A673 (cell line): ENCODE results near the gene BEND6. TPM values are rescaled to one million over a fixed set of nuclear protein-coding genes. Genes with fewer than 3 reads are reported as not detected.

Source experiments
- Bru-seq: library from RNA; stranded (reverse); fragments of 400-500 nt; gene quantifications from one replicate; lab custom pipeline; 2021; lab: Mats Ljungman, UMichigan
- BruChase-seq, 2 experiments: library from RNA; stranded (reverse); fragments of 400-500 nt; gene quantifications; one replicate each; lab custom pipeline; 2021; lab: Mats Ljungman, UMichigan
- BruUV-seq: library from RNA; stranded (reverse); fragments of 400-500 nt; replicated peaks from 2 replicates; lab custom pipeline; 2021; lab: Mats Ljungman, UMichigan
- CTCF ChIA-PET: fragments of 300-600 bp; sonication (Branson Sonifier 250); formaldehyde crosslinking; loops from one replicate; lab custom pipeline; 2022; ENCODE audit warnings: antibody characterized with exemption; lab: Charles Lee
- POLR2A ChIA-PET: fragments of 300-600 bp; sonication (Branson Sonifier 250); formaldehyde crosslinking; loops from one replicate; lab custom pipeline; 2022; ENCODE audit warnings: antibody characterized with exemption; ENCODE audit not compliant: low non-redundant PET; lab: Charles Lee
- DNase-seq: peaks from one replicate; pipeline ENCODE4 v3.0.0-alpha.2; 2015; ENCODE audit warnings: low spot score
- H3K27ac ChIP-seq: fragments of 200-600 bp; sonication (generic); 2 replicates; pipeline ENCODE4 v1.5.1; 2016; ENCODE audit warnings: mixed run types, low read depth, mild to moderate bottlenecking, mixed read lengths, antibody characterized with exemption, low read length; ENCODE audit not compliant: poor library complexity, severe bottlenecking
- H3K27me3 ChIP-seq: fragments of 200-600 bp; sonication (generic); replicated peaks from 2 replicates; pipeline ENCODE4 v1.6.1; 2017; ENCODE audit warnings: mixed run types, low read depth, mild to moderate bottlenecking, mixed read lengths, antibody characterized with exemption, low read length; ENCODE audit not compliant: insufficient read depth, poor library complexity
- H3K36me3 ChIP-seq: fragments of 200-600 bp; sonication (generic); 2 replicates; pipeline ENCODE4 v1.6.1; 2016; ENCODE audit warnings: mixed run types, mild to moderate bottlenecking, mixed read lengths, antibody characterized with exemption, low read length; ENCODE audit not compliant: insufficient read depth, poor library complexity, severe bottlenecking
- H3K4me1 ChIP-seq: fragments of 200-600 bp; sonication (generic); 2 replicates; pipeline ENCODE4 v1.6.1; 2017; ENCODE audit warnings: mixed run types, mild to moderate bottlenecking, mixed read lengths, antibody characterized with exemption, low read length; ENCODE audit not compliant: insufficient read depth, poor library complexity, severe bottlenecking
- H3K4me3 ChIP-seq: fragments of 200-600 bp; sonication (generic); 2 replicates; pipeline ENCODE4 v1.5.1; 2016; ENCODE audit warnings: low read depth, mixed run types, mild to moderate bottlenecking, mixed read lengths, low read length; ENCODE audit not compliant: poor library complexity, severe bottlenecking
- H3K9me3 ChIP-seq: fragments of 200-600 bp; sonication (generic); 2 replicates; pipeline ENCODE4 v1.6.1; 2016; ENCODE audit warnings: mixed run types, low read depth, mild to moderate bottlenecking, mixed read lengths, antibody characterized with exemption, low read length; ENCODE audit not compliant: poor library complexity, severe bottlenecking
- EZH2 ChIP-seq: fragments of 200-600 bp; sonication (generic); IDR thresholded peaks from 2 replicates; pipeline ENCODE4 v1.6.1; 2017; ENCODE audit warnings: borderline replicate concordance, low read depth, mild to moderate bottlenecking, mixed read lengths, antibody characterized with exemption, low read length; ENCODE audit not compliant: poor library complexity, severe bottlenecking
- intact Hi-C: fragments of 100-400 bp; cut with micrococcal nuclease; formaldehyde crosslinking; loops from one replicate; pipeline ENCODE4 v1.10.0; 2022; ENCODE audit not compliant: unreplicated experiment
- long read RNA-seq: library from polyadenylated mRNA; stranded (forward); transcript quantifications from one replicate; pipeline ENCODE4 v2.0.0, GENCODE V29; 2022
- total RNA-seq: library from RNA; stranded (reverse); gene quantifications from 2 replicates; pipeline ENCODE4 v1.2.3, GENCODE V29; 2021
- TF ChIP-seq, protein P1 (sequence below): fragments of 300-800, 200-600 bp; sonication (generic); conservative IDR thresholded peaks from 2 replicates; pipeline ENCODE4 v1.5.1; 2017; ENCODE audit warnings: low read depth, mild to moderate bottlenecking, antibody characterized with exemption, low read length, moderate library complexity, mixed read lengths

Gene BEND6
- total RNA-seq (3.8 and 5.3 TPM in 2 replicates), Bru-seq, nascent RNA (percentile 52 among the genes with signal in this experiment), BruChase-seq, experiment 1, labeled RNA remaining after a 2-hour chase (percentile 53 among the genes with signal in this experiment), BruChase-seq, experiment 2, labeled RNA remaining after a 6-hour chase (percentile 51 among the genes with signal in this experiment)
- long read RNA-seq, transcript BEND6-203 (4 exons, 3,497 nt), result minor isoform, 5 of 25 reads
- long read RNA-seq, transcript BEND6-202 (7 exons, 2,379 nt), result major isoform, 6 of 25 reads
- long read RNA-seq, partial matches to known transcripts, result 2 of 25 reads
- long read RNA-seq, other reads (novel, unspliced or antisense), result 12 of 25 reads

DNA sequence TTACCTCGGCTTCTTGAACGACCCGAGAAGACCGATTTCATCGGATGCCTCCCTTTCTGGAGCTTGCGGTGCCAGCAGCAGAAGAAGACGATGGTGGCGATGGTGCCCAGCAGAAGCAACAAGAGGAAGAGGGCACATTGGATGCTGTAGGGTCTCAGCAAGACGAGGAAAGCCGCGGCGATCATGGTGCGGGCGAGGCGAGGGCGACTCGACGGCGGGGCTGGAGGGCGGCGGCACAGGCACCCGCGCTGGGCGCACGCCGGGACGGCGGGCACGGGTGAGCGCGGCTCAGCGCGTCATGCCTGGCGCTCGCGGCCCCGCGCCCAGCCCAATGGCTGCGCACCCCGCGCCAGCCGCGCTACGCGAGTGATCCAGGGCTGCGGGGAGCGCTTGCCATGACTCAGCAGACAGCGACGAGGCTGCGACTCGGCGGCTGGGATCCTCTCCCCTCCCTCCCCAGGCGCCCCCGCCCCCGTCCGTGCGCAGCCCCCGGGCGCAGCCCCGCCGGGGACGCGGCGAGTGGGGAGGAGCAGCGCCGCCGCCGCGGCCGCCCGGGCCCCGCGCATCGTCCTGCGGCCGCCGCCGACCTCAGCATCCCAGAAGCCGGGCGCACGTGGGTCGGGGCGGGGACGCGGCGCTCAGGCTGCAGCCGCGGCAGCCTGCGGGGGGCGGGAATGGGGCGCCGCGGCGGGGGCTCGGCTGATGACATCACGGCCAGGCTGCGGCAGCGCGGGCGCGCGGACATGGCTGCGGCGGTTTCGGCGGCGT, at the start of gene BEND6:
Gene BEND6 (plus strand): TSS at position 705 of the 768 bp plus-strand sequence. CDS start 26,704 bp downstream, outside the sequence.
- Histone ChIP-seq H3K27me3 (no peaks in the 10 kb centered on the region), H3K27ac (peak within 1 kb of the TSS; percentile 80), H3K4me3 (peak within 1 kb of the TSS; percentile 77), H3K9me3 (no peaks in the 10 kb centered on the region), H3K4me1 (peaks cover 26% of the 10 kb centered on the region), H3K36me3 (no peaks in the 10 kb centered on the region)
- ChIA-PET CTCF (interaction anchor here (1.0 to 1.2 kb wide), 3 partner anchors 50 to 362 kb away, joined by 3 to 7 read pairs (median 5); partner anchors contain the start of gene PRIM2), POLR2A (no interaction called here)
- no TSS peak for BruUV-seq
- intact Hi-C loops, result loop anchor here (2.0 to 5.0 kb wide), 2 partner anchors 134 to 363 kb away; partner anchors contain the start of gene PRIM2
- DNase-seq, result peak; percentile 86
- TF ChIP-seq EZH2, result no peak
- TF ChIP-seq, protein P1, sequence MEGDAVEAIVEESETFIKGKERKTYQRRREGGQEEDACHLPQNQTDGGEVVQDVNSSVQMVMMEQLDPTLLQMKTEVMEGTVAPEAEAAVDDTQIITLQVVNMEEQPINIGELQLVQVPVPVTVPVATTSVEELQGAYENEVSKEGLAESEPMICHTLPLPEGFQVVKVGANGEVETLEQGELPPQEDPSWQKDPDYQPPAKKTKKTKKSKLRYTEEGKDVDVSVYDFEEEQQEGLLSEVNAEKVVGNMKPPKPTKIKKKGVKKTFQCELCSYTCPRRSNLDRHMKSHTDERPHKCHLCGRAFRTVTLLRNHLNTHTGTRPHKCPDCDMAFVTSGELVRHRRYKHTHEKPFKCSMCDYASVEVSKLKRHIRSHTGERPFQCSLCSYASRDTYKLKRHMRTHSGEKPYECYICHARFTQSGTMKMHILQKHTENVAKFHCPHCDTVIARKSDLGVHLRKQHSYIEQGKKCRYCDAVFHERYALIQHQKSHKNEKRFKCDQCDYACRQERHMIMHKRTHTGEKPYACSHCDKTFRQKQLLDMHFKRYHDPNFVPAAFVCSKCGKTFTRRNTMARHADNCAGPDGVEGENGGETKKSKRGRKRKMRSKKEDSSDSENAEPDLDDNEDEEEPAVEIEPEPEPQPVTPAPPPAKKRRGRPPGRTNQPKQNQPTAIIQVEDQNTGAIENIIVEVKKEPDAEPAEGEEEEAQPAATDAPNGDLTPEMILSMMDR, result no peak

- no peaks in the 10 kb centered on the region for H3K9me3 ChIP-seq
- CTCF ChIA-PET, result interaction anchor here (0.8 kb wide), 1 partner anchor 411 kb away, joined by 4 read pairs; no protein-coding TSS in a partner anchor
- intact Hi-C loops, result loop anchor here (2.0 to 10.0 kb wide), 2 partner anchors 115 to 269 kb away; partner anchors contain the start of gene BAG2
- H3K36me3 ChIP-seq, result no peaks in the 10 kb centered on the region
- POLR2A ChIA-PET, result no interaction called here
- H3K4me1 ChIP-seq, result no peaks in the 10 kb centered on the region
- TF ChIP-seq, protein P1, result no peak
- TF ChIP-seq EZH2, result no peak
- H3K4me3 ChIP-seq, result no peak overlapping the region
- no peak for DNase-seq
- no TSS peak for BruUV-seq
- H3K27me3 ChIP-seq, result no peaks in the 10 kb centered on the region
- H3K27ac ChIP-seq, result no peak overlapping the region
These were observed 49.5 kb upstream of the BEND6 start for GRCh38 chr6:56905378-56905777.

DNA sequence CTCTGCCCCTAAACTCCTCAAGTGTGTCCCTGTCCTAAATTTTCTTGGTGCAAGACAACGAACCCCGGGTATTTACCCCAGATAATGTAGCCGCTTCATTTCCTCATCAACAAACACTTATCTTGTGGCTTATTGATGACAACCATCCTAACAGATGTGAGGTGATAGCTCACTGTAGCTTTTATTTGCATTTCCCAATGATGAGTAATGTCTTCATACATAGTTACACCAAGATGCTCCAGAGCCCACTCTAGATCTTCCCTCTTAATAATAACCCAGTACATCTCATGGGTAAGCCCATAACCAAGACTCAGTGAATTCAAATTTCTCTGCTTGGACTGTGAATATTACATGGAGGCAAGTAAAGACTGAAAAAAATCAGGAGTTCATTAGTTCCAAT, 48.2 kb upstream of the BEND6 start:
- no peaks in the 10 kb centered on the region for H3K9me3 ChIP-seq
- H3K27me3 ChIP-seq, result no peaks in the 10 kb centered on the region
- H3K27ac ChIP-seq, result no peak overlapping the region
- intact Hi-C loops, result loop anchor here (10.0 kb wide), 1 partner anchor 268 kb away; the partner anchor contains the start of gene BAG2
- BruUV-seq, result no TSS peak
- ChIA-PET POLR2A (no interaction called here), CTCF (no interaction called here)
- H3K4me3 ChIP-seq, result no peak overlapping the region
- TF ChIP-seq, protein P1, result no peak
- TF ChIP-seq EZH2, result no peak
- H3K36me3 ChIP-seq, result no peaks in the 10 kb centered on the region
- no peak for DNase-seq
- H3K4me1 ChIP-seq, result no peaks in the 10 kb centered on the region
